HepG2 (cell line): Measurements from ENCODE around the gene TUBB4B. TPM values are rescaled to one million over a fixed set of nuclear protein-coding genes. Genes with fewer than 3 reads are reported as not detected.
A peak's percentile ranks its signal among the peaks of the same experiment; 100 is the strongest.

ENCODE experiments used
- ARHGAP35 ChIP-seq: sonication (generic); formaldehyde crosslinking; IDR thresholded peaks from 2 replicates; pipeline ENCODE4 v1.9.0; 2022; ENCODE audit warnings: mild to moderate bottlenecking, inconsistent platforms, moderate library complexity, missing genetic modification reagents, borderline replicate concordance
- DR1 ChIP-seq: sonication (generic); formaldehyde crosslinking; IDR thresholded peaks from 2 replicates; pipeline ENCODE4 v1.8.0; 2021; ENCODE audit warnings: mild to moderate bottlenecking, missing genetic modification reagents, inconsistent platforms
- FOXK2 ChIP-seq: fragments of 450-650 bp; IDR thresholded peaks from 2 replicates; pipeline ENCODE4 v1.6.1; 2016
- FOXP1 ChIP-seq, 2 experiments: fragments of 450-650 bp in 1 of 2; IDR thresholded peaks; 2 replicates each; pipeline ENCODE4 v1.6.1; 2017 to 2018; ENCODE audit warnings: antibody characterized with exemption in 1 of 2
- KMT2A ChIP-seq: sonication (generic); formaldehyde crosslinking; IDR thresholded peaks from 2 replicates; pipeline ENCODE4 v1.4.0; 2020; ENCODE audit warnings: missing genetic modification reagents
- NR1H2 ChIP-seq: sonication (generic); formaldehyde crosslinking; IDR thresholded peaks from 2 replicates; pipeline ENCODE4 v1.8.1; 2022; ENCODE audit warnings: low read depth, missing genetic modification reagents, borderline replicate concordance
- RCOR2 ChIP-seq: IDR thresholded peaks from 2 replicates; pipeline ENCODE4 v1.6.1; 2016; ENCODE audit warnings: missing biosample characterization, missing genetic modification reagents
- TOE1 ChIP-seq: sonication (generic); formaldehyde crosslinking; IDR thresholded peaks from 2 replicates; pipeline ENCODE4 v1.4.0; 2020; ENCODE audit warnings: mild to moderate bottlenecking, missing genetic modification reagents
- ZNF17 ChIP-seq: sonication (generic); formaldehyde crosslinking; IDR thresholded peaks from 2 replicates; pipeline ENCODE4 v1.5.0; 2020; ENCODE audit warnings: mild to moderate bottlenecking, missing genetic modification reagents
- ZNF333 ChIP-seq: sonication (generic); formaldehyde crosslinking; IDR thresholded peaks from 2 replicates; pipeline ENCODE4 v1.4.0; 2020; ENCODE audit warnings: mild to moderate bottlenecking, missing genetic modification reagents, borderline replicate concordance
- ZNF737 ChIP-seq: sonication (generic); formaldehyde crosslinking; IDR thresholded peaks from 2 replicates; pipeline ENCODE4 v1.5.0; 2020; ENCODE audit warnings: missing genetic modification reagents, mild to moderate bottlenecking, borderline replicate concordance
- ZNF772 ChIP-seq: sonication (generic); formaldehyde crosslinking; IDR thresholded peaks from 2 replicates; pipeline ENCODE4 v1.5.0; 2020; ENCODE audit warnings: mild to moderate bottlenecking, missing genetic modification reagents
- polyA plus RNA-seq, 8 experiments: library from polyadenylated mRNA; depleted of rRNA in 3 of 8; stranded (reverse) in 7 of 8; unstranded in 1 of 8; fragments of >200 nt; fragmentation: Illumina TruSeq in 4 of 8; extraction: Trizol in 4 of 8; gene quantifications; 2 replicates each; pipeline versions ENCODE4 v1.2.1 to v1.2.3, GENCODE V29; 2011 to 2016; ENCODE audit warnings: low read depth in 4 of 8, missing spikeins in 1 of 8, mixed read lengths in 1 of 8; ENCODE audit not compliant: insufficient read depth in 1 of 8
- total RNA-seq, 5 experiments: library from RNA; depleted of rRNA; stranded (reverse); fragments of >200 nt; fragmentation: Illumina TruSeq; extraction: Trizol; gene quantifications; 2 replicates each; pipeline ENCODE4 v1.2.3, GENCODE V29; 2016; ENCODE audit warnings: low read depth in 1 of 5
- TF ChIP-seq, protein P1 (sequence below): sonication (generic); formaldehyde crosslinking; IDR thresholded peaks from 2 replicates; pipeline ENCODE4 v1.4.0; 2020; ENCODE audit warnings: missing genetic modification reagents
- TF ChIP-seq, protein P2 (sequence below): sonication (generic); formaldehyde crosslinking; IDR thresholded peaks from 2 replicates; pipeline ENCODE4 v1.4.0; 2020; ENCODE audit warnings: missing genetic modification reagents, borderline replicate concordance
- TF ChIP-seq, protein P3 (sequence below): sonication (generic); formaldehyde crosslinking; IDR thresholded peaks from 2 replicates; pipeline ENCODE4 v1.4.0; 2020; ENCODE audit warnings: mild to moderate bottlenecking, missing genetic modification reagents
- TF ChIP-seq, protein P4 (sequence below): sonication (generic); formaldehyde crosslinking; IDR thresholded peaks from 2 replicates; pipeline ENCODE4 v1.5.0; 2020; ENCODE audit warnings: missing genetic modification reagents, mild to moderate bottlenecking, borderline replicate concordance
- TF ChIP-seq, protein P5 (sequence below): sonication (generic); formaldehyde crosslinking; IDR thresholded peaks from 2 replicates; pipeline ENCODE4 v1.5.1; 2020; ENCODE audit warnings: mild to moderate bottlenecking, missing genetic modification reagents, moderate library complexity

TUBB4B gene
- total and polyA plus RNA-seq, 2 of the 13 experiments (the other 11 are each of a cell fraction or from before 2014, with no cell fraction given), result 182 to 412 TPM

DNA sequence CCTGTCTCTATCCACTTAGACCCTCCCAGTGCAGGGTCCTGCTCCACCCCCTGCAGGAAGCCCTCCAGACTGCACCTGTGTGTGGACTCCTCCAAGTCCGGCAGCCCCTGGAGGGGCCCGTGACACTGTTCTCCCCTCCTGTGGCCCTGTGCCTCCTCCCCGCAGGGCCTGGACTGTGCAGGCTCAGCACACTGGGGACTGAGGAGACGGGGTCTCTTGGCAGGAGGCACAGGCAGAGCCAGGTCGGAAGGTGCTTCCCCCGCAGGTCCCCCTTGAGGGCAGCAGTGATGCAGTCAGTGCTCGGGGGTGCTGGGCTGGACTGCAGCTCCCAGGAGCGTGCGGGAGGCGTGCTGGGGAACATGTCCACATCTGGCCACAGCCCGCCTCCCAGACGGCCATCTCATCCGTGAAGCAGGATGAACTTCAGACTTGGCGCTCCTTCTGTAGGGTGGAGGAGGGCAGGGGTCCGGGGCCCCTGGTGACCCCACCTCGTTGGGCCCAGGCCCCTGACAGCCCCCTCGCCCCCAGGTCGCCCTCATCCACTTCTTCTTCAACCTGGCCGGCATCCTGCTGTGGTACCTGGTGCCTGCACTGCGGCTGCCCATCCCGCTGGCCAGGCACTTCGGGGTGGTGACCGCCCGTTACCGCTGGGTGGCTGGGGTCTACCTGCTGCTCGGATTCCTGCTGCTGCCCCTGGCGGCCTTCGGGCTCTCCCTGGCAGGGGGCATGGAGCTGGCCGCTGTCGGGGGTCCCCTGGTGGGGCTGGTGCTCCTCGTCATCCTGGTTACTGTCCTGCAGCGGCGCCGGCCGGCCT is 5.5 kb upstream of the TUBB4B start (continued):
- TF ChIP-seq, protein P1, sequence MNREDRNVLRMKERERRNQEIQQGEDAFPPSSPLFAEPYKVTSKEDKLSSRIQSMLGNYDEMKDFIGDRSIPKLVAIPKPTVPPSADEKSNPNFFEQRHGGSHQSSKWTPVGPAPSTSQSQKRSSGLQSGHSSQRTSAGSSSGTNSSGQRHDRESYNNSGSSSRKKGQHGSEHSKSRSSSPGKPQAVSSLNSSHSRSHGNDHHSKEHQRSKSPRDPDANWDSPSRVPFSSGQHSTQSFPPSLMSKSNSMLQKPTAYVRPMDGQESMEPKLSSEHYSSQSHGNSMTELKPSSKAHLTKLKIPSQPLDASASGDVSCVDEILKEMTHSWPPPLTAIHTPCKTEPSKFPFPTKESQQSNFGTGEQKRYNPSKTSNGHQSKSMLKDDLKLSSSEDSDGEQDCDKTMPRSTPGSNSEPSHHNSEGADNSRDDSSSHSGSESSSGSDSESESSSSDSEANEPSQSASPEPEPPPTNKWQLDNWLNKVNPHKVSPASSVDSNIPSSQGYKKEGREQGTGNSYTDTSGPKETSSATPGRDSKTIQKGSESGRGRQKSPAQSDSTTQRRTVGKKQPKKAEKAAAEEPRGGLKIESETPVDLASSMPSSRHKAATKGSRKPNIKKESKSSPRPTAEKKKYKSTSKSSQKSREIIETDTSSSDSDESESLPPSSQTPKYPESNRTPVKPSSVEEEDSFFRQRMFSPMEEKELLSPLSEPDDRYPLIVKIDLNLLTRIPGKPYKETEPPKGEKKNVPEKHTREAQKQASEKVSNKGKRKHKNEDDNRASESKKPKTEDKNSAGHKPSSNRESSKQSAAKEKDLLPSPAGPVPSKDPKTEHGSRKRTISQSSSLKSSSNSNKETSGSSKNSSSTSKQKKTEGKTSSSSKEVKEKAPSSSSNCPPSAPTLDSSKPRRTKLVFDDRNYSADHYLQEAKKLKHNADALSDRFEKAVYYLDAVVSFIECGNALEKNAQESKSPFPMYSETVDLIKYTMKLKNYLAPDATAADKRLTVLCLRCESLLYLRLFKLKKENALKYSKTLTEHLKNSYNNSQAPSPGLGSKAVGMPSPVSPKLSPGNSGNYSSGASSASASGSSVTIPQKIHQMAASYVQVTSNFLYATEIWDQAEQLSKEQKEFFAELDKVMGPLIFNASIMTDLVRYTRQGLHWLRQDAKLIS (CRISPR knock-in tag), result no peak
- TF ChIP-seq ARHGAP35 (no peak), TOE1 (CRISPR knock-in tag) (no peak), KMT2A (CRISPR knock-in tag) (no peak), FOXP1 (IDR thresholded peaks at IDR 0.05) (no peak), FOXP1 (CRISPR knock-in tag; IDR thresholded peaks at IDR 0.05) (no peak), ZNF17 (no peak), ZNF333 (CRISPR knock-in tag) (no peak), RCOR2 (CRISPR knock-in tag) (no peak), NR1H2 (no peak), FOXK2 (no peak), ZNF772 (CRISPR knock-in tag) (no peak), ZNF737 (CRISPR knock-in tag) (no peak), DR1 (CRISPR knock-in tag) (no peak)
- TF ChIP-seq, protein P2, sequence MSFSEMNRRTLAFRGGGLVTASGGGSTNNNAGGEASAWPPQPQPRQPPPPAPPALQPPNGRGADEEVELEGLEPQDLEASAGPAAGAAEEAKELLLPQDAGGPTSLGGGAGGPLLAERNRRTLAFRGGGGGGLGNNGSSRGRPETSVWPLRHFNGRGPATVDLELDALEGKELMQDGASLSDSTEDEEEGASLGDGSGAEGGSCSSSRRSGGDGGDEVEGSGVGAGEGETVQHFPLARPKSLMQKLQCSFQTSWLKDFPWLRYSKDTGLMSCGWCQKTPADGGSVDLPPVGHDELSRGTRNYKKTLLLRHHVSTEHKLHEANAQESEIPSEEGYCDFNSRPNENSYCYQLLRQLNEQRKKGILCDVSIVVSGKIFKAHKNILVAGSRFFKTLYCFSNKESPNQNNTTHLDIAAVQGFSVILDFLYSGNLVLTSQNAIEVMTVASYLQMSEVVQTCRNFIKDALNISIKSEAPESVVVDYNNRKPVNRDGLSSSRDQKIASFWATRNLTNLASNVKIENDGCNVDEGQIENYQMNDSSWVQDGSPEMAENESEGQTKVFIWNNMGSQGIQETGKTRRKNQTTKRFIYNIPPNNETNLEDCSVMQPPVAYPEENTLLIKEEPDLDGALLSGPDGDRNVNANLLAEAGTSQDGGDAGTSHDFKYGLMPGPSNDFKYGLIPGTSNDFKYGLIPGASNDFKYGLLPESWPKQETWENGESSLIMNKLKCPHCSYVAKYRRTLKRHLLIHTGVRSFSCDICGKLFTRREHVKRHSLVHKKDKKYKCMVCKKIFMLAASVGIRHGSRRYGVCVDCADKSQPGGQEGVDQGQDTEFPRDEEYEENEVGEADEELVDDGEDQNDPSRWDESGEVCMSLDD (CRISPR knock-in tag), result 0 out of 2 replicates have a peak, but pooled peaks have one; percentile 59
- TF ChIP-seq, protein P3, sequence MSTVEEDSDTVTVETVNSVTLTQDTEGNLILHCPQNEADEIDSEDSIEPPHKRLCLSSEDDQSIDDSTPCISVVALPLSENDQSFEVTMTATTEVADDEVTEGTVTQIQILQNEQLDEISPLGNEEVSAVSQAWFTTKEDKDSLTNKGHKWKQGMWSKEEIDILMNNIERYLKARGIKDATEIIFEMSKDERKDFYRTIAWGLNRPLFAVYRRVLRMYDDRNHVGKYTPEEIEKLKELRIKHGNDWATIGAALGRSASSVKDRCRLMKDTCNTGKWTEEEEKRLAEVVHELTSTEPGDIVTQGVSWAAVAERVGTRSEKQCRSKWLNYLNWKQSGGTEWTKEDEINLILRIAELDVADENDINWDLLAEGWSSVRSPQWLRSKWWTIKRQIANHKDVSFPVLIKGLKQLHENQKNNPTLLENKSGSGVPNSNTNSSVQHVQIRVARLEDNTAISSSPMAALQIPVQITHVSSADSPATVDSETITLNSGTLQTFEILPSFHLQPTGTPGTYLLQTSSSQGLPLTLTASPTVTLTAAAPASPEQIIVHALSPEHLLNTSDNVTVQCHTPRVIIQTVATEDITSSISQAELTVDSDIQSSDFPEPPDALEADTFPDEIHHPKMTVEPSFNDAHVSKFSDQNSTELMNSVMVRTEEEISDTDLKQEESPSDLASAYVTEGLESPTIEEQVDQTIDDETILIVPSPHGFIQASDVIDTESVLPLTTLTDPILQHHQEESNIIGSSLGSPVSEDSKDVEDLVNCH (CRISPR knock-in tag), result no peak
- TF ChIP-seq, protein P4, sequence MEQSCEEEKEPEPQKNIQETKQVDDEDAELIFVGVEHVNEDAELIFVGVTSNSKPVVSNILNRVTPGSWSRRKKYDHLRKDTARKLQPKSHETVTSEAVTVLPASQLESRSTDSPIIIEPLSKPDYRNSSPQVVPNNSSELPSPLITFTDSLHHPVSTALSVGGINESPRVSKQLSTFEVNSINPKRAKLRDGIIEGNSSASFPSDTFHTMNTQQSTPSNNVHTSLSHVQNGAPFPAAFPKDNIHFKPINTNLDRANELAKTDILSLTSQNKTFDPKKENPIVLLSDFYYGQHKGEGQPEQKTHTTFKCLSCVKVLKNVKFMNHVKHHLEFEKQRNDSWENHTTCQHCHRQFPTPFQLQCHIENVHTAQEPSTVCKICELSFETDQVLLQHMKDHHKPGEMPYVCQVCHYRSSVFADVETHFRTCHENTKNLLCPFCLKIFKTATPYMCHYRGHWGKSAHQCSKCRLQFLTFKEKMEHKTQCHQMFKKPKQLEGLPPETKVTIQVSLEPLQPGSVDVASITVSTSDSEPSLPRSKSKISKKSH (CRISPR knock-in tag), result no peak
- TF ChIP-seq, protein P5, sequence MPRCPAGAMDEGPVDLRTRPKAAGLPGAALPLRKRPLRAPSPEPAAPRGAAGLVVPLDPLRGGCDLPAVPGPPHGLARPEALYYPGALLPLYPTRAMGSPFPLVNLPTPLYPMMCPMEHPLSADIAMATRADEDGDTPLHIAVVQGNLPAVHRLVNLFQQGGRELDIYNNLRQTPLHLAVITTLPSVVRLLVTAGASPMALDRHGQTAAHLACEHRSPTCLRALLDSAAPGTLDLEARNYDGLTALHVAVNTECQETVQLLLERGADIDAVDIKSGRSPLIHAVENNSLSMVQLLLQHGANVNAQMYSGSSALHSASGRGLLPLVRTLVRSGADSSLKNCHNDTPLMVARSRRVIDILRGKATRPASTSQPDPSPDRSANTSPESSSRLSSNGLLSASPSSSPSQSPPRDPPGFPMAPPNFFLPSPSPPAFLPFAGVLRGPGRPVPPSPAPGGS (CRISPR knock-in tag), result no peak; the same call in 1 of the 2 replicates
